Keratinocyte (primary cell): ENCODE data around the gene OPTN. TPM values are rescaled to one million over a fixed set of nuclear protein-coding genes. Genes with fewer than 3 reads are reported as not detected.
"Not testable (repeated sequence)": the region's sequence is repeated elsewhere in the genome, so short reads cannot be mapped to it uniquely, and the experiment has no call there.

Experiments used
- DNase-seq: peaks from one replicate; pipeline ENCODE4 v3.0.0-alpha.2; 2011; ENCODE audit warnings: low read depth, missing footprints, low spot score
- FAIRE-seq: peaks from 2 replicates; lab custom pipeline; 2011; peaks lifted over from hg19 to GRCh38; lab: Jason Lieb, UNC
- H2AFZ ChIP-seq: 2 replicates; pipeline ENCODE4 v1.6.0; 2012; ENCODE audit warnings: low read length, control low read depth, inconsistent platforms; ENCODE audit not compliant: control insufficient read depth
- H3K27ac ChIP-seq: 2 replicates; pipeline ENCODE4 v1.5.1; 2011; ENCODE audit warnings: low read length; ENCODE audit not compliant: control insufficient read depth, insufficient read depth
- H3K27me3 ChIP-seq: 3 replicates; pipeline ENCODE4 v1.6.0; 2011; ENCODE audit warnings: low read length; ENCODE audit not compliant: control insufficient read depth, insufficient read depth; ENCODE audit errors: extremely low read depth
- H3K36me3 ChIP-seq, 2 experiments: 2 replicates in 1 of 2; 3 replicates in 1 of 2; pipeline ENCODE4 v1.5.1; 2011; ENCODE audit warnings: low read length in 2 of 2, mild to moderate bottlenecking in 1 of 2; ENCODE audit not compliant: control insufficient read depth in 2 of 2, insufficient read depth in 2 of 2; ENCODE audit errors: extremely low read depth in 1 of 2
- H3K4me1 ChIP-seq: 3 replicates; pipeline ENCODE4 v1.5.1; 2011; ENCODE audit warnings: low read length; ENCODE audit not compliant: control insufficient read depth, insufficient read depth; ENCODE audit errors: extremely low read depth
- H3K4me2 ChIP-seq: 3 replicates; pipeline ENCODE4 v1.6.0; 2011; ENCODE audit warnings: low read depth, low read length; ENCODE audit not compliant: control insufficient read depth, insufficient read depth; ENCODE audit errors: extremely low read depth
- H3K4me3 ChIP-seq, 3 experiments: fragments of 200-600 bp in 1 of 3; sonication (generic) in 1 of 3; 2 replicates in 2 of 3; 3 replicates in 1 of 3; pipeline ENCODE4 v1.5.1; 2011 to 2016; ENCODE audit warnings: low read length in 3 of 3, mild to moderate bottlenecking in 3 of 3, control low read depth in 2 of 3, inconsistent platforms in 1 of 3, low read depth in 1 of 3, mixed read lengths in 1 of 3, mixed run types in 1 of 3, moderate library complexity in 1 of 3; ENCODE audit not compliant: control insufficient read depth in 2 of 3, insufficient read depth in 2 of 3; ENCODE audit errors: extremely low read depth in 1 of 3
- H3K79me2 ChIP-seq: 2 replicates; pipeline ENCODE4 v1.6.0; 2012; ENCODE audit warnings: low read length; ENCODE audit not compliant: control insufficient read depth, insufficient read depth
- H3K9ac ChIP-seq: 3 replicates; pipeline ENCODE4 v1.6.0; 2011; ENCODE audit warnings: low read length; ENCODE audit not compliant: control insufficient read depth, insufficient read depth; ENCODE audit errors: extremely low read depth
- H3K9me1 ChIP-seq: 3 replicates; pipeline ENCODE4 v1.6.0; 2011; ENCODE audit warnings: low read length; ENCODE audit not compliant: control insufficient read depth, insufficient read depth; ENCODE audit errors: extremely low read depth
- H3K9me3 ChIP-seq: 2 replicates; pipeline ENCODE4 v1.5.1; 2012; ENCODE audit warnings: low read depth, low read length; ENCODE audit not compliant: control insufficient read depth
- H4K20me1 ChIP-seq: 3 replicates; pipeline ENCODE4 v1.6.0; 2011; ENCODE audit warnings: low read length; ENCODE audit not compliant: control insufficient read depth, insufficient read depth; ENCODE audit errors: extremely low read depth
- EZH2 ChIP-seq: IDR thresholded peaks from one replicate; pipeline ENCODE4 v1.6.1; 2012; ENCODE audit warnings: inconsistent platforms, mild to moderate bottlenecking, low read length, moderate library complexity
- dilution Hi-C: fragments of 300-500 bp; cut with MboI; formaldehyde crosslinking; loops from one replicate; pipeline ENCODE4 v1.7.0; 2020; ENCODE audit warnings: low sequenced_read_pairs; ENCODE audit not compliant: extremely low pct_ligation_motif_present
- polyA plus RNA-seq, 5 experiments: library from polyadenylated mRNA; depleted of rRNA in 3 of 5; stranded (reverse) in 3 of 5; stranded (forward) in 1 of 5; unstranded in 1 of 5; fragments of >200 nt; gene quantifications; 1 replicate in 1 of 5; 2 replicates in 3 of 5; 3 replicates in 1 of 5; pipeline versions ENCODE4 v1.2.1 to v1.2.3, GENCODE V29; 2011 to 2012; ENCODE audit warnings: missing spikeins in 2 of 5, low read depth in 1 of 5, low replicate concordance in 1 of 5
- TF ChIP-seq, protein P1 (sequence below), 3 experiments: IDR thresholded peaks in 1 of 3; conservative IDR thresholded peaks in 1 of 3; optimal IDR thresholded peaks in 1 of 3; 2 replicates in 2 of 3; 3 replicates in 1 of 3; pipeline versions ENCODE3 to v1.5.1; 2011; ENCODE audit warnings: low read length in 3 of 3, mild to moderate bottlenecking in 3 of 3, moderate library complexity in 2 of 3, control low read depth in 1 of 3, inconsistent platforms in 1 of 3; ENCODE audit not compliant: insufficient read depth in 2 of 3; ENCODE audit errors: extremely low read depth in 1 of 3

OPTN gene
- polyA plus RNA-seq, 1 donor (not counting 4 experiments of a cell fraction or from before 2014, with no cell fraction given): 71.9 TPM

DNA sequence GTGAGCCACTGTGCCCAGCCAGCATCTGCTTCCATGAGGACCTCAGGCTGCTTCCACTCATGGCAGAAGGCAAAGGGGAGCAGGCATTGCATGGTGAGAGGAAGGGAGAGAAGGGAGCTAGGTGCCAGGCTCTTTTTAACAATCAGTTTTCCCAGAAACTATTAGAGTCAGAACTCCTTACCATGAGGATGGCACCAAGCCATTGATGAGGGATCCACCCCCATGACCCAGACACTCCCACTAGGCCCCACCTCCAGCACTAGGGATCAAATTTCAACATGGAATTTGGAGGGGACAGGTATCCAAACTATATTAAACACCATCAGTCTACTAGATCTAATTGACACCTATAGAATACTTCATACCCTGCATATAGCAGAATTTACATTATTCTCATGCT is 47.2 kb downstream of the OPTN start:
- Histone ChIP-seq H3K27me3 (no peaks in the 10 kb centered on the region), H3K9me3 (no peaks in the 10 kb centered on the region), H3K36me3 (peaks cover 0 to 6% of the 10 kb centered on the region in 2 experiments), H3K79me2 (no peaks in the 10 kb centered on the region), H4K20me1 (no peaks in the 10 kb centered on the region), H3K4me2 (no peak overlapping the region), H3K9me1 (no peaks in the 10 kb centered on the region), H3K4me3 (no peak overlapping the region), H3K9ac (no peak overlapping the region), H2AFZ (no peak overlapping the region), H3K27ac (no peak overlapping the region), H3K4me1 (peaks cover 2% of the 10 kb centered on the region)
- DNase-seq: no peak
- TF ChIP-seq, protein P1, sequence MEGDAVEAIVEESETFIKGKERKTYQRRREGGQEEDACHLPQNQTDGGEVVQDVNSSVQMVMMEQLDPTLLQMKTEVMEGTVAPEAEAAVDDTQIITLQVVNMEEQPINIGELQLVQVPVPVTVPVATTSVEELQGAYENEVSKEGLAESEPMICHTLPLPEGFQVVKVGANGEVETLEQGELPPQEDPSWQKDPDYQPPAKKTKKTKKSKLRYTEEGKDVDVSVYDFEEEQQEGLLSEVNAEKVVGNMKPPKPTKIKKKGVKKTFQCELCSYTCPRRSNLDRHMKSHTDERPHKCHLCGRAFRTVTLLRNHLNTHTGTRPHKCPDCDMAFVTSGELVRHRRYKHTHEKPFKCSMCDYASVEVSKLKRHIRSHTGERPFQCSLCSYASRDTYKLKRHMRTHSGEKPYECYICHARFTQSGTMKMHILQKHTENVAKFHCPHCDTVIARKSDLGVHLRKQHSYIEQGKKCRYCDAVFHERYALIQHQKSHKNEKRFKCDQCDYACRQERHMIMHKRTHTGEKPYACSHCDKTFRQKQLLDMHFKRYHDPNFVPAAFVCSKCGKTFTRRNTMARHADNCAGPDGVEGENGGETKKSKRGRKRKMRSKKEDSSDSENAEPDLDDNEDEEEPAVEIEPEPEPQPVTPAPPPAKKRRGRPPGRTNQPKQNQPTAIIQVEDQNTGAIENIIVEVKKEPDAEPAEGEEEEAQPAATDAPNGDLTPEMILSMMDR (optimal IDR thresholded peaks at IDR 0.05 in 1 of 3, IDR thresholded peaks at IDR 0.05 in 1 of 3, conservative IDR thresholded peaks at IDR 0.05 in 1 of 3; ENCODE audit: extremely low read depth in 1 of 3, insufficient read depth in 2 of 3, low read length in 3 of 3): no peak
- TF ChIP-seq EZH2: no peak
- no peak for FAIRE-seq
- dilution Hi-C loops: no loop called here

DNA sequence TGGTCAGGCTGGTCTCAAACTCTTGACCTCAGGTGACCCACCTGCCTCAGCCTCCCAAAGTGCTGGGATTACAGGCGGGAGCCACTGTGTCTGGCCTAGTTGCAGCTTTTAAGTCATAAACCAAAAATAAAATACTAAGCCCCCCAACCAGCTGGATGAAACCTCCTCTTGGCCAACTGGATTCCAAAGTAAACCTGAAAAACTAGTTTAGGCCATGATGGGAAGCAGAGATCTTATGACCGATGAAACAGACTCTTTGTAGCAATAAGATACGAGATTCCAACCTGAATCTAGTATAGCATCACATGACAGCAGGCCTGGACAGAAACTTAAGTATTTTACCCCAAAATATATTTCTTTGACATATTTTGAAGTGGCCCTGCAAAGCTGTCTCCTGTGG is 52.3 kb downstream of the OPTN start:
- FAIRE-seq (no peak), DNase-seq (no peak)
- Histone ChIP-seq H3K4me3 (no peak overlapping the region), H4K20me1 (no peaks in the 10 kb centered on the region), H2AFZ (no peak overlapping the region), H3K27ac (no peak overlapping the region), H3K27me3 (no peaks in the 10 kb centered on the region), H3K9ac (no peak overlapping the region), H3K9me3 (no peaks in the 10 kb centered on the region), H3K79me2 (no peaks in the 10 kb centered on the region), H3K9me1 (no peaks in the 10 kb centered on the region), H3K4me1 (peaks cover 2% of the 10 kb centered on the region), H3K36me3 (no peaks in the 10 kb centered on the region), H3K4me2 (no peak overlapping the region)
- TF ChIP-seq, protein P1 (optimal IDR thresholded peaks at IDR 0.05 in 1 of 3, IDR thresholded peaks at IDR 0.05 in 1 of 3, conservative IDR thresholded peaks at IDR 0.05 in 1 of 3; ENCODE audit: extremely low read depth in 1 of 3, insufficient read depth in 2 of 3, low read length in 3 of 3): no peak
- TF ChIP-seq EZH2: no peak
- dilution Hi-C loops: no loop called here

DNA sequence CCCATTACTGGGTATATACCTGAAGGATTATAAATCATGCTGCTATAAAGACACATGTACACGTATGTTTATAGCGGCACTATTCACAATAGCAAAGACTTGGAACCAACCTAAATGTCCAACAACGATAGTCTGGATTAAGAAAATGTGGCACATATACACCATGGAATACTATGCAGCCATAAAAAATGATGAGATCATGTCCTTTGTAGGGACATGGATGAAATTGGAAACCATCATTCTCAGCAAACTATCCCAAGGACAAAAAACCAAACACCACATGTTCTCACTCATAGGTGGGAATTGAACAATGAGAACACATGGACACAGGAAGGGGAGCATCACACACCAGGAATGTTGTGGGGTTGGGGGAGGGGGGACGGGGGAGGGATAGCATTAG is 55.9 kb downstream of the OPTN start:
- H3K9me1 ChIP-seq, H3K9ac ChIP-seq, H3K4me3 ChIP-seq, H3K4me1 ChIP-seq, H3K27ac ChIP-seq, H4K20me1 ChIP-seq, DNase-seq, FAIRE-seq, H2AFZ ChIP-seq, dilution Hi-C loops, H3K79me2 ChIP-seq, H3K27me3 ChIP-seq, H3K9me3 ChIP-seq, H3K36me3 ChIP-seq, H3K4me2 ChIP-seq: not testable (repeated sequence)
